GM23338 (cell line): ENCODE data around the gene CAMSAP2. TPM values are rescaled to one million over a fixed set of nuclear protein-coding genes. Genes with fewer than 3 reads are reported as not detected.
A peak's percentile ranks its signal among the peaks of the same experiment; 100 is the strongest.

Experiments used
- ATAC-seq: fragments of 200-7000 bp; cut with Tn5 transposase; 3 replicates; pipeline ENCODE4 v1.9.1; 2020
- DNase-seq: peaks from one replicate; pipeline ENCODE4 v3.0.0-alpha.2; 2015; ENCODE audit warnings: low spot score
- H2AFZ ChIP-seq: fragments of 200-600 bp; sonication (generic); 2 replicates; pipeline ENCODE4 v1.8.0; 2016; ENCODE audit warnings: antibody characterized with exemption, mild to moderate bottlenecking, moderate library complexity
- H3F3A ChIP-seq: fragments of 200-600 bp; sonication (generic); replicated peaks from 2 replicates; pipeline ENCODE4 v1.8.0; 2017; ENCODE audit warnings: antibody characterized with exemption, mixed run types, low read depth
- H3K27ac ChIP-seq: fragments of 200-600 bp; sonication (generic); 2 replicates; pipeline ENCODE4 v1.6.1; 2016; ENCODE audit warnings: low read depth
- H3K27me3 ChIP-seq: fragments of 200-600 bp; sonication (generic); 2 replicates; pipeline ENCODE4 v1.8.0; 2016; ENCODE audit warnings: mild to moderate bottlenecking, mixed run types, moderate library complexity; ENCODE audit not compliant: insufficient read depth
- H3K36me3 ChIP-seq: fragments of 200-600 bp; sonication (generic); 2 replicates; pipeline ENCODE4 v1.8.0; 2016; ENCODE audit warnings: mild to moderate bottlenecking; ENCODE audit not compliant: insufficient read depth
- H3K4me1 ChIP-seq: fragments of 200-600 bp; sonication (generic); 2 replicates; pipeline ENCODE4 v1.8.0; 2016; ENCODE audit warnings: mild to moderate bottlenecking, moderate library complexity; ENCODE audit not compliant: insufficient read depth
- H3K4me2 ChIP-seq: fragments of 200-600 bp; sonication (generic); 2 replicates; pipeline ENCODE4 v1.7.1; 2017; ENCODE audit warnings: mixed run types
- H3K4me3 ChIP-seq: fragments of 200-600 bp; sonication (generic); 2 replicates; pipeline ENCODE4 v1.6.1; 2016; ENCODE audit warnings: mixed run types
- H3K79me2 ChIP-seq: fragments of 200-600 bp; sonication (generic); replicated peaks from 2 replicates; pipeline ENCODE4 v1.8.0; 2017; ENCODE audit warnings: mild to moderate bottlenecking; ENCODE audit not compliant: insufficient read depth
- H3K9me2 ChIP-seq: fragments of 200-600 bp; sonication (generic); 2 replicates; pipeline ENCODE4 v1.8.0; 2017; ENCODE audit not compliant: insufficient read depth
- H4K20me1 ChIP-seq: fragments of 200-600 bp; sonication (generic); replicated peaks from 2 replicates; pipeline ENCODE4 v1.8.0; 2017; ENCODE audit warnings: mild to moderate bottlenecking; ENCODE audit not compliant: insufficient read depth
- H3K27ac Mint-ChIP-seq: 2 replicates; pipeline ENCODE4 v1.8.0; 2020; ENCODE audit warnings: inconsistent platforms, mild to moderate bottlenecking, moderate library complexity, mixed read lengths
- H3K27me3 Mint-ChIP-seq: 3 replicates; pipeline ENCODE4 v1.8.0; 2022; ENCODE audit warnings: low read depth, mild to moderate bottlenecking, moderate library complexity, mixed read lengths, inconsistent platforms; ENCODE audit not compliant: insufficient read depth, poor library complexity
- H3K36me3 Mint-ChIP-seq: 3 replicates; pipeline ENCODE4 v1.8.0; 2021; ENCODE audit warnings: low read depth, mild to moderate bottlenecking, inconsistent platforms, moderate library complexity, mixed read lengths
- H3K4me1 Mint-ChIP-seq: 3 replicates; pipeline ENCODE4 v1.8.0; 2020; ENCODE audit warnings: mild to moderate bottlenecking, inconsistent platforms, mixed read lengths
- H3K4me3 Mint-ChIP-seq: 3 replicates; pipeline ENCODE4 v1.8.0; 2021; ENCODE audit warnings: moderate library complexity, mild to moderate bottlenecking, inconsistent platforms, mixed read lengths
- H3K9me3 Mint-ChIP-seq: 3 replicates; pipeline ENCODE4 v1.8.0; 2020; ENCODE audit warnings: moderate library complexity, mild to moderate bottlenecking, inconsistent platforms, mixed read lengths
- CREB1 ChIP-seq: fragments of 250-450 bp; sonication (Bioruptor Pico); IDR thresholded peaks from 2 replicates; pipeline ENCODE4 v1.5.0; 2020; ENCODE audit warnings: low read depth, mild to moderate bottlenecking, moderate library complexity
- CTCF ChIP-seq, 2 experiments: fragments of 200-600 bp in 1 of 2; sonication (generic) in 1 of 2; conservative IDR thresholded peaks; 2 replicates each; pipeline versions ENCODE4 v1.5.1 to v1.6.1; 2016 to 2017; ENCODE audit warnings: antibody characterized with exemption in 2 of 2, low read depth in 2 of 2, mild to moderate bottlenecking in 2 of 2, moderate library complexity in 1 of 2
- ETS1 ChIP-seq: IDR thresholded peaks from 2 replicates; pipeline ENCODE4 v1.6.1; 2016; ENCODE audit warnings: antibody characterized with exemption
- EZH2 ChIP-seq: fragments of 200-600 bp; sonication (generic); IDR thresholded peaks from one replicate; pipeline ENCODE4 v1.8.0; 2017; ENCODE audit warnings: antibody characterized with exemption, mild to moderate bottlenecking, low read depth; ENCODE audit not compliant: unreplicated experiment
- EZH2phosphoT487 ChIP-seq: fragments of 200-600 bp; sonication (generic); IDR thresholded peaks from one replicate; pipeline ENCODE4 v1.8.1; 2018; ENCODE audit warnings: antibody characterized with exemption; ENCODE audit not compliant: unreplicated experiment
- JUNB ChIP-seq: IDR thresholded peaks from one replicate; pipeline ENCODE4 v1.6.1; 2016; ENCODE audit warnings: antibody characterized with exemption; ENCODE audit not compliant: unreplicated experiment
- NANOG ChIP-seq: IDR thresholded peaks from 2 replicates; pipeline ENCODE4 v1.6.1; 2016; ENCODE audit warnings: antibody characterized with exemption, borderline replicate concordance
- POLR2AphosphoS5 ChIP-seq: IDR thresholded peaks from 2 replicates; pipeline ENCODE4 v1.6.1; 2016; ENCODE audit warnings: antibody characterized with exemption, low read depth
- REST ChIP-seq: IDR thresholded peaks from one replicate; pipeline ENCODE4 v1.6.1; 2018; ENCODE audit warnings: antibody characterized with exemption; ENCODE audit not compliant: unreplicated experiment
- STAT1 ChIP-seq: IDR thresholded peaks from one replicate; pipeline ENCODE4 v1.6.1; 2016; ENCODE audit warnings: antibody characterized with exemption; ENCODE audit not compliant: unreplicated experiment
- ZNF114 ChIP-seq: fragments of 250-450 bp; sonication (Bioruptor Pico); IDR thresholded peaks from 2 replicates; pipeline ENCODE4 v1.5.0; 2020; ENCODE audit warnings: mild to moderate bottlenecking, moderate library complexity
- ZNF331 ChIP-seq: fragments of 250-450 bp; sonication (Bioruptor Pico); IDR thresholded peaks from 2 replicates; pipeline ENCODE4 v1.5.0; 2020; ENCODE audit warnings: low read depth, mild to moderate bottlenecking, moderate library complexity
- ZNF462 ChIP-seq: fragments of 250-450 bp; sonication (Bioruptor Pico); IDR thresholded peaks from 2 replicates; pipeline ENCODE4 v1.5.0; 2020; ENCODE audit warnings: mild to moderate bottlenecking, moderate library complexity
- polyA plus RNA-seq: library from polyadenylated mRNA; unstranded; fragments of >200 nt; fragmentation: Nextera tagmentation; extraction: Ambion mirVana; gene quantifications from 2 replicates; pipeline ENCODE4 v1.2.1, GENCODE V29; 2016
- total RNA-seq: library from RNA; depleted of rRNA; stranded (reverse); fragments of >200 nt; shearing (Covaris generic); gene quantifications from 2 replicates; pipeline ENCODE4 v1.2.3, GENCODE V29; 2014

CAMSAP2 gene
- total and polyA plus RNA-seq, 2 experiments from 2014 or later, result 9.1 to 21.3 TPM

GRCh38 chr1:200872446-200873115 lies 133.9 kb downstream of the CAMSAP2 start, which contains the start of gene GPR25:
Gene GPR25, plus strand, starts transcription at chr1:200872981. Its CDS starts 57 bp downstream, at chr1:200873038.
- Histone ChIP-seq H3K4me3 (peak within 1 kb of the TSS; percentile 7; the same call in 1 of the 2 replicates), H3K79me2 (no peaks in the 10 kb centered on the region), H3K36me3 (no peaks in the 10 kb centered on the region), H4K20me1 (no peaks in the 10 kb centered on the region), H2AFZ (peak within 1 kb of the TSS; percentile 90), H3K27ac (no peak within 1 kb of the TSS), H3K9me2 (no peaks in the 10 kb centered on the region), H3F3A (0 out of 2 replicates have a peak, but pooled peaks cover 2% of the 10 kb centered on the region), H3K4me2 (0 out of 2 replicates have a peak within 1 kb of the TSS, but pooled peaks have one; percentile 32), H3K4me1 (peaks cover 5% of the 10 kb centered on the region), H3K27me3 (peaks cover 18% of the 10 kb centered on the region; the same call in 1 of the 2 replicates)
- Mint-ChIP-seq H3K4me1 (peaks cover 20% of the 10 kb centered on the region), H3K4me3 (no peak within 1 kb of the TSS), H3K27ac (no peak within 1 kb of the TSS), H3K9me3 (no peaks in the 10 kb centered on the region), H3K36me3 (no peaks in the 10 kb centered on the region; the same call in 2 of the 3 replicates), H3K27me3 (peaks cover 9% of the 10 kb centered on the region)
- TF ChIP-seq ZNF462 (CRISPR knock-in tag) (no peak), EZH2phosphoT487 (no peak), NANOG (no peak), POLR2AphosphoS5 (no peak), EZH2 (no peak), ETS1 (no peak), ZNF331 (CRISPR knock-in tag) (no peak), REST (no peak), STAT1 (no peak), ZNF114 (no peak), CREB1 (CRISPR knock-in tag) (no peak), CTCF (conservative IDR thresholded peaks at IDR 0.05; ENCODE audit: low read depth in 2 of 2) (no peak), JUNB (no peak)
- ATAC-seq (no peak; the same call in 2 of the 3 replicates), DNase-seq (no peak)
